HEK293 (cell line): Measurements from ENCODE around the gene GPR101.

ENCODE experiments used
- MEIS1 ChIP-seq: sonication (generic); formaldehyde crosslinking; IDR thresholded peaks from 2 replicates; pipeline ENCODE4 v1.8.1; 2022; ENCODE audit warnings: missing genetic modification reagents, mild to moderate bottlenecking, borderline replicate concordance
- ZBTB1 ChIP-seq: fragments of 450-650 bp; formaldehyde crosslinking; IDR thresholded peaks from 2 replicates; pipeline ENCODE4 v1.5.1; 2016; ENCODE audit warnings: missing biosample characterization, missing genetic modification characterization
- ZNF140 ChIP-seq: fragments of 450-650 bp; formaldehyde crosslinking; IDR thresholded peaks from 2 replicates; pipeline ENCODE4 v1.5.1; 2016; ENCODE audit warnings: missing biosample characterization, missing genetic modification characterization
- ZNF202 ChIP-seq: fragments of 450-650 bp; formaldehyde crosslinking; IDR thresholded peaks from 2 replicates; pipeline ENCODE4 v1.5.1; 2016; ENCODE audit warnings: missing biosample characterization, missing genetic modification characterization, borderline replicate concordance
- ZNF426 ChIP-seq: fragments of 450-650 bp; formaldehyde crosslinking; IDR thresholded peaks from 2 replicates; pipeline ENCODE4 v1.5.1; 2017; ENCODE audit warnings: missing biosample characterization, missing genetic modification characterization, mild to moderate bottlenecking, inconsistent platforms, moderate library complexity
- ZNF433 ChIP-seq: fragments of 450-650 bp; formaldehyde crosslinking; IDR thresholded peaks from 2 replicates; pipeline ENCODE4 v1.5.1; 2016; ENCODE audit warnings: missing biosample characterization, missing genetic modification characterization, low read depth
- ZNF529 ChIP-seq: fragments of 450-650 bp; formaldehyde crosslinking; IDR thresholded peaks from 2 replicates; pipeline ENCODE4 v1.5.1; 2017; ENCODE audit warnings: missing genetic modification characterization, missing biosample characterization; ENCODE audit not compliant: insufficient replicate concordance
- ZNF560 ChIP-seq: fragments of 450-650 bp; formaldehyde crosslinking; IDR thresholded peaks from 2 replicates; pipeline ENCODE4 v1.5.1; 2017; ENCODE audit warnings: missing biosample characterization, missing genetic modification characterization, borderline replicate concordance
- TF ChIP-seq, protein P1 (sequence below): fragments of 450-650 bp; formaldehyde crosslinking; conservative IDR thresholded peaks from 2 replicates; pipeline ENCODE4 v1.5.1; 2016; ENCODE audit warnings: low read depth, missing biosample characterization, missing genetic modification characterization
- TF ChIP-seq, protein P2 (sequence below): fragments of 450-650 bp; formaldehyde crosslinking; IDR thresholded peaks from 2 replicates; pipeline ENCODE4 v1.5.1; 2016; ENCODE audit warnings: missing biosample characterization, missing genetic modification characterization, borderline replicate concordance
- TF ChIP-seq, protein P3 (sequence below): fragments of 450-650 bp; formaldehyde crosslinking; conservative IDR thresholded peaks from 2 replicates; pipeline ENCODE4 v1.5.1; 2016; ENCODE audit warnings: low read depth, missing biosample characterization, missing genetic modification characterization
- TF ChIP-seq, protein P4 (sequence below): fragments of 450-650 bp; formaldehyde crosslinking; IDR thresholded peaks from 2 replicates; pipeline ENCODE4 v1.5.1; 2016; ENCODE audit warnings: missing biosample characterization, missing genetic modification characterization
- TF ChIP-seq, protein P5 (sequence below): fragments of 450-650 bp; formaldehyde crosslinking; IDR thresholded peaks from 2 replicates; pipeline ENCODE4 v1.5.1; 2016; ENCODE audit warnings: missing biosample characterization, missing genetic modification characterization

The GPR101 gene

DNA sequence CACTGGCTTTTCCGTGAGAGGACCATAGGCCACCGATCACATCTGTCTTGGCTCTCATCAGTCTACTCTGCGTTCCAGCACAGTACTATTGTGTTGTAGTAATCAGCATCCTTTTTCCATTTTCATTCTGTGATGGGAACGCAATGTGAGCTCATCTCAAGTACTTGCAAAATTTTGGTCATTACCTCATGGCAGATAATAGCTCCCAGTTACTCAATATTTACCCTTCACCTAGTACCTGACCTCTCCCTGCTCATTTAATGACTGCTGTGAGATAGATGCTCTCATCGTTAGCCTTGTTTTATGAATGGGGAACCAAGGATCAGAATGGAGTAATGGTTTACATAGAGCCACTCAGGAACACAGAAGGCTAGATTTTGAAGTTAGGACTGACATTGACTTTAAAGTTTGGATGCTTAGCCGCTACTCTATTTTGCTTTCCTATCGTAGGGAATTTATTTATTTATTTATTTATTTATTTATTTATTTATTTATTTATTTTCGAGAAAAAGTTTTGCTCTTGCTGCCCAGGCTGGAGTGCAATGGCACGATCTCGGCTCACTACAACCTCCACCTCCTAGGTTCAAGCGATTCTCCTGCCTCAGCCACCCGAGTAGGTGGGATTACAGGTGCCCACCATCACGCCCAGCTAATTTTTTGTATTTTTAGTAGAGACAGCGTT, 6.5 kb upstream of the GPR101 start (continued):
- TF ChIP-seq, protein P1, sequence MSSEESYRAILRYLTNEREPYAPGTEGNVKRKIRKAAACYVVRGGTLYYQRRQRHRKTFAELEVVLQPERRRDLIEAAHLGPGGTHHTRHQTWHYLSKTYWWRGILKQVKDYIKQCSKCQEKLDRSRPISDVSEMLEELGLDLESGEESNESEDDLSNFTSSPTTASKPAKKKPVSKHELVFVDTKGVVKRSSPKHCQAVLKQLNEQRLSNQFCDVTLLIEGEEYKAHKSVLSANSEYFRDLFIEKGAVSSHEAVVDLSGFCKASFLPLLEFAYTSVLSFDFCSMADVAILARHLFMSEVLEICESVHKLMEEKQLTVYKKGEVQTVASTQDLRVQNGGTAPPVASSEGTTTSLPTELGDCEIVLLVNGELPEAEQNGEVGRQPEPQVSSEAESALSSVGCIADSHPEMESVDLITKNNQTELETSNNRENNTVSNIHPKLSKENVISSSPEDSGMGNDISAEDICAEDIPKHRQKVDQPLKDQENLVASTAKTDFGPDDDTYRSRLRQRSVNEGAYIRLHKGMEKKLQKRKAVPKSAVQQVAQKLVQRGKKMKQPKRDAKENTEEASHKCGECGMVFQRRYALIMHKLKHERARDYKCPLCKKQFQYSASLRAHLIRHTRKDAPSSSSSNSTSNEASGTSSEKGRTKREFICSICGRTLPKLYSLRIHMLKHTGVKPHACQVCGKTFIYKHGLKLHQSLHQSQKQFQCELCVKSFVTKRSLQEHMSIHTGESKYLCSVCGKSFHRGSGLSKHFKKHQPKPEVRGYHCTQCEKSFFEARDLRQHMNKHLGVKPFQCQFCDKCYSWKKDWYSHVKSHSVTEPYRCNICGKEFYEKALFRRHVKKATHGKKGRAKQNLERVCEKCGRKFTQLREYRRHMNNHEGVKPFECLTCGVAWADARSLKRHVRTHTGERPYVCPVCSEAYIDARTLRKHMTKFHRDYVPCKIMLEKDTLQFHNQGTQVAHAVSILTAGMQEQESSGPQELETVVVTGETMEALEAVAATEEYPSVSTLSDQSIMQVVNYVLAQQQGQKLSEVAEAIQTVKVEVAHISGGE (tag by site-specific recombination): peak; percentile 77
- peak; percentile 65; the same call in 1 of the 2 replicates for TF ChIP-seq ZNF560
- TF ChIP-seq, protein P2, sequence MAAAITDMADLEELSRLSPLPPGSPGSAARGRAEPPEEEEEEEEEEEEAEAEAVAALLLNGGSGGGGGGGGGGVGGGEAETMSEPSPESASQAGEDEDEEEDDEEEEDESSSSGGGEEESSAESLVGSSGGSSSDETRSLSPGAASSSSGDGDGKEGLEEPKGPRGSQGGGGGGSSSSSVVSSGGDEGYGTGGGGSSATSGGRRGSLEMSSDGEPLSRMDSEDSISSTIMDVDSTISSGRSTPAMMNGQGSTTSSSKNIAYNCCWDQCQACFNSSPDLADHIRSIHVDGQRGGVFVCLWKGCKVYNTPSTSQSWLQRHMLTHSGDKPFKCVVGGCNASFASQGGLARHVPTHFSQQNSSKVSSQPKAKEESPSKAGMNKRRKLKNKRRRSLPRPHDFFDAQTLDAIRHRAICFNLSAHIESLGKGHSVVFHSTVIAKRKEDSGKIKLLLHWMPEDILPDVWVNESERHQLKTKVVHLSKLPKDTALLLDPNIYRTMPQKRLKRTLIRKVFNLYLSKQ: 0 out of 2 replicates have a peak, but pooled peaks have one; percentile 76
- 0 out of 2 replicates have a peak, but pooled peaks have one; percentile 53 for TF ChIP-seq ZNF202 (tag by site-specific recombination)
- TF ChIP-seq ZBTB1: 0 out of 2 replicates have a peak, but pooled peaks have one; percentile 51
- TF ChIP-seq ZNF529 (tag by site-specific recombination): peak; percentile 44
- TF ChIP-seq, protein P3, sequence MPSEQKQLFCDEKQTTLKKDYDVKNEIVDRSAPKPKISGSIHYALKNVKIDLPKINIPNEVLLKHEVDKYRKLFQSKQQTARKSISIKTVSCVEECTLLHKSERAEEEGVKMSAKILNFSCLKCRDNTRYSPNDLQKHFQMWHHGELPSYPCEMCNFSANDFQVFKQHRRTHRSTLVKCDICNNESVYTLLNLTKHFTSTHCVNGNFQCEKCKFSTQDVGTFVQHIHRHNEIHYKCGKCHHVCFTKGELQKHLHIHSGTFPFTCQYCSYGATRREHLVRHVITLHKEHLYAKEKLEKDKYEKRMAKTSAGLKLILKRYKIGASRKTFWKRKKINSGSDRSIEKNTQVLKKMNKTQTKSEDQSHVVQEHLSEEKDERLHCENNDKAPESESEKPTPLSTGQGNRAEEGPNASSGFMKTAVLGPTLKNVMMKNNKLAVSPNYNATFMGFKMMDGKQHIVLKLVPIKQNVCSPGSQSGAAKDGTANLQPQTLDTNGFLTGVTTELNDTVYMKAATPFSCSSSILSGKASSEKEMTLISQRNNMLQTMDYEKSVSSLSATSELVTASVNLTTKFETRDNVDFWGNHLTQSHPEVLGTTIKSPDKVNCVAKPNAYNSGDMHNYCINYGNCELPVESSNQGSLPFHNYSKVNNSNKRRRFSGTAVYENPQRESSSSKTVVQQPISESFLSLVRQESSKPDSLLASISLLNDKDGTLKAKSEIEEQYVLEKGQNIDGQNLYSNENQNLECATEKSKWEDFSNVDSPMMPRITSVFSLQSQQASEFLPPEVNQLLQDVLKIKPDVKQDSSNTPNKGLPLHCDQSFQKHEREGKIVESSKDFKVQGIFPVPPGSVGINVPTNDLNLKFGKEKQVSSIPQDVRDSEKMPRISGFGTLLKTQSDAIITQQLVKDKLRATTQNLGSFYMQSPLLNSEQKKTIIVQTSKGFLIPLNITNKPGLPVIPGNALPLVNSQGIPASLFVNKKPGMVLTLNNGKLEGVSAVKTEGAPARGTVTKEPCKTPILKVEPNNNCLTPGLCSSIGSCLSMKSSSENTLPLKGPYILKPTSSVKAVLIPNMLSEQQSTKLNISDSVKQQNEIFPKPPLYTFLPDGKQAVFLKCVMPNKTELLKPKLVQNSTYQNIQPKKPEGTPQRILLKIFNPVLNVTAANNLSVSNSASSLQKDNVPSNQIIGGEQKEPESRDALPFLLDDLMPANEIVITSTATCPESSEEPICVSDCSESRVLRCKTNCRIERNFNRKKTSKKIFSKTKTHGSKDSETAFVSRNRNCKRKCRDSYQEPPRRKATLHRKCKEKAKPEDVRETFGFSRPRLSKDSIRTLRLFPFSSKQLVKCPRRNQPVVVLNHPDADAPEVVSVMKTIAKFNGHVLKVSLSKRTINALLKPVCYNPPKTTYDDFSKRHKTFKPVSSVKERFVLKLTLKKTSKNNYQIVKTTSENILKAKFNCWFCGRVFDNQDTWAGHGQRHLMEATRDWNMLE: peak; percentile 92
- TF ChIP-seq, protein P4, sequence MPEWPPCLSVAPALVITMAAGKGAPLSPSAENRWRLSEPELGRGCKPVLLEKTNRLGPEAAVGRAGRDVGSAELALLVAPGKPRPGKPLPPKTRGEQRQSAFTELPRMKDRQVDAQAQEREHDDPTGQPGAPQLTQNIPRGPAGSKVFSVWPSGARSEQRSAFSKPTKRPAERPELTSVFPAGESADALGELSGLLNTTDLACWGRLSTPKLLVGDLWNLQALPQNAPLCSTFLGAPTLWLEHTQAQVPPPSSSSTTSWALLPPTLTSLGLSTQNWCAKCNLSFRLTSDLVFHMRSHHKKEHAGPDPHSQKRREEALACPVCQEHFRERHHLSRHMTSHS (tag by site-specific recombination): no peak
- peak; percentile 89 for TF ChIP-seq ZNF433 (tag by site-specific recombination)
- TF ChIP-seq ZNF426 (tag by site-specific recombination): peak; percentile 92
- TF ChIP-seq MEIS1 (CRISPR knock-in tag): no peak
- peak; percentile 89 for TF ChIP-seq ZNF140
- TF ChIP-seq, protein P5, sequence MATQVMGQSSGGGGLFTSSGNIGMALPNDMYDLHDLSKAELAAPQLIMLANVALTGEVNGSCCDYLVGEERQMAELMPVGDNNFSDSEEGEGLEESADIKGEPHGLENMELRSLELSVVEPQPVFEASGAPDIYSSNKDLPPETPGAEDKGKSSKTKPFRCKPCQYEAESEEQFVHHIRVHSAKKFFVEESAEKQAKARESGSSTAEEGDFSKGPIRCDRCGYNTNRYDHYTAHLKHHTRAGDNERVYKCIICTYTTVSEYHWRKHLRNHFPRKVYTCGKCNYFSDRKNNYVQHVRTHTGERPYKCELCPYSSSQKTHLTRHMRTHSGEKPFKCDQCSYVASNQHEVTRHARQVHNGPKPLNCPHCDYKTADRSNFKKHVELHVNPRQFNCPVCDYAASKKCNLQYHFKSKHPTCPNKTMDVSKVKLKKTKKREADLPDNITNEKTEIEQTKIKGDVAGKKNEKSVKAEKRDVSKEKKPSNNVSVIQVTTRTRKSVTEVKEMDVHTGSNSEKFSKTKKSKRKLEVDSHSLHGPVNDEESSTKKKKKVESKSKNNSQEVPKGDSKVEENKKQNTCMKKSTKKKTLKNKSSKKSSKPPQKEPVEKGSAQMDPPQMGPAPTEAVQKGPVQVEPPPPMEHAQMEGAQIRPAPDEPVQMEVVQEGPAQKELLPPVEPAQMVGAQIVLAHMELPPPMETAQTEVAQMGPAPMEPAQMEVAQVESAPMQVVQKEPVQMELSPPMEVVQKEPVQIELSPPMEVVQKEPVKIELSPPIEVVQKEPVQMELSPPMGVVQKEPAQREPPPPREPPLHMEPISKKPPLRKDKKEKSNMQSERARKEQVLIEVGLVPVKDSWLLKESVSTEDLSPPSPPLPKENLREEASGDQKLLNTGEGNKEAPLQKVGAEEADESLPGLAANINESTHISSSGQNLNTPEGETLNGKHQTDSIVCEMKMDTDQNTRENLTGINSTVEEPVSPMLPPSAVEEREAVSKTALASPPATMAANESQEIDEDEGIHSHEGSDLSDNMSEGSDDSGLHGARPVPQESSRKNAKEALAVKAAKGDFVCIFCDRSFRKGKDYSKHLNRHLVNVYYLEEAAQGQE (tag by site-specific recombination): peak; percentile 48; the same call in 1 of the 2 replicates
- TF ChIP-seq, all 188 proteins: peak for 28
